ENCODE results near the gene GYG1. TPM values are rescaled to one million over a fixed set of nuclear protein-coding genes. Genes with fewer than 3 reads are reported as not detected.
A peak's percentile ranks its signal among the peaks of the same experiment; 100 is the strongest.

GYG1 gene
- total and polyA plus RNA-seq, 2 experiments from 2014 or later: 33.2 to 40.9 TPM

DNA sequence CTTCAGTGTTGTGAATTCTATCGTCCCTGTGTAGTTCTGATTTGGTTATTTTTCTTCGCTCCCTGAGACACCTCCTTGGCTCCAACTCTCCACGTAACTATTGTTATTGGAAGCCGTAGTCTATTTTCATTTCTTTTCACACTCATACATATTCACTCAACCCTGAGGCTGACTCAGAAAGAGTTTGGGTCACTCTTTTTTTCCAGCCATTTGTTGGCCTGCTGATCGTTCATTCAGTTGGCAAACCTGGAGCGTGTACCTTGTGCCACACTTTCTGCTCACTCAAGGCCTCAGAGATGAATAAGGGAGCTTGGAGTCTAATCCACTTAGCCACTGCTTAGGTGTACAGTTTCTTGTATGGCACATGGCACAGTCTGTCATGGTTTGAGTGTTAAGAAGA is 22.4 kb downstream of the GYG1 start:
- Mint-ChIP-seq H3K9me3 (no peaks in the 10 kb centered on the region), H3K4me3 (no peak overlapping the region), H3K27ac (peak overlapping the region; percentile 4; the same call in 1 of the 2 replicates), H3K4me1 (peaks cover 15% of the 10 kb centered on the region), H3K27me3 (ENCODE audit: insufficient read depth, low read depth, poor library complexity) (peaks cover 3% of the 10 kb centered on the region), H3K36me3 (ENCODE audit: low read depth) (peaks cover 54% of the 10 kb centered on the region)
- Histone ChIP-seq H4K20me1 (replicated peaks; ENCODE audit: insufficient read depth) (no peaks in the 10 kb centered on the region), H3K79me2 (replicated peaks; ENCODE audit: insufficient read depth) (no peaks in the 10 kb centered on the region), H3K4me2 (no peak overlapping the region), H3K27ac (ENCODE audit: low read depth) (no peak overlapping the region), H3K9me2 (ENCODE audit: insufficient read depth) (no peaks in the 10 kb centered on the region), H3K27me3 (ENCODE audit: insufficient read depth) (no peaks in the 10 kb centered on the region), H3K4me3 (no peak overlapping the region), H3F3A (replicated peaks; ENCODE audit: low read depth) (no peaks in the 10 kb centered on the region), H3K4me1 (ENCODE audit: insufficient read depth) (no peaks in the 10 kb centered on the region), H2AFZ (no peak overlapping the region), H3K36me3 (ENCODE audit: insufficient read depth) (peaks cover 16% of the 10 kb centered on the region)
- TF ChIP-seq POLR2AphosphoS5 (IDR thresholded peaks at IDR 0.05; ENCODE audit: low read depth): no peak
- TF ChIP-seq EZH2phosphoT487 (IDR thresholded peaks at IDR 0.05; ENCODE audit: unreplicated experiment): no peak
- TF ChIP-seq, protein P1, sequence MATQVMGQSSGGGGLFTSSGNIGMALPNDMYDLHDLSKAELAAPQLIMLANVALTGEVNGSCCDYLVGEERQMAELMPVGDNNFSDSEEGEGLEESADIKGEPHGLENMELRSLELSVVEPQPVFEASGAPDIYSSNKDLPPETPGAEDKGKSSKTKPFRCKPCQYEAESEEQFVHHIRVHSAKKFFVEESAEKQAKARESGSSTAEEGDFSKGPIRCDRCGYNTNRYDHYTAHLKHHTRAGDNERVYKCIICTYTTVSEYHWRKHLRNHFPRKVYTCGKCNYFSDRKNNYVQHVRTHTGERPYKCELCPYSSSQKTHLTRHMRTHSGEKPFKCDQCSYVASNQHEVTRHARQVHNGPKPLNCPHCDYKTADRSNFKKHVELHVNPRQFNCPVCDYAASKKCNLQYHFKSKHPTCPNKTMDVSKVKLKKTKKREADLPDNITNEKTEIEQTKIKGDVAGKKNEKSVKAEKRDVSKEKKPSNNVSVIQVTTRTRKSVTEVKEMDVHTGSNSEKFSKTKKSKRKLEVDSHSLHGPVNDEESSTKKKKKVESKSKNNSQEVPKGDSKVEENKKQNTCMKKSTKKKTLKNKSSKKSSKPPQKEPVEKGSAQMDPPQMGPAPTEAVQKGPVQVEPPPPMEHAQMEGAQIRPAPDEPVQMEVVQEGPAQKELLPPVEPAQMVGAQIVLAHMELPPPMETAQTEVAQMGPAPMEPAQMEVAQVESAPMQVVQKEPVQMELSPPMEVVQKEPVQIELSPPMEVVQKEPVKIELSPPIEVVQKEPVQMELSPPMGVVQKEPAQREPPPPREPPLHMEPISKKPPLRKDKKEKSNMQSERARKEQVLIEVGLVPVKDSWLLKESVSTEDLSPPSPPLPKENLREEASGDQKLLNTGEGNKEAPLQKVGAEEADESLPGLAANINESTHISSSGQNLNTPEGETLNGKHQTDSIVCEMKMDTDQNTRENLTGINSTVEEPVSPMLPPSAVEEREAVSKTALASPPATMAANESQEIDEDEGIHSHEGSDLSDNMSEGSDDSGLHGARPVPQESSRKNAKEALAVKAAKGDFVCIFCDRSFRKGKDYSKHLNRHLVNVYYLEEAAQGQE (IDR thresholded peaks at IDR 0.05; ENCODE audit: unreplicated experiment): no peak
- no peak for TF ChIP-seq EZH2 (IDR thresholded peaks at IDR 0.05; ENCODE audit: low read depth, unreplicated experiment)
- TF ChIP-seq, protein P2, sequence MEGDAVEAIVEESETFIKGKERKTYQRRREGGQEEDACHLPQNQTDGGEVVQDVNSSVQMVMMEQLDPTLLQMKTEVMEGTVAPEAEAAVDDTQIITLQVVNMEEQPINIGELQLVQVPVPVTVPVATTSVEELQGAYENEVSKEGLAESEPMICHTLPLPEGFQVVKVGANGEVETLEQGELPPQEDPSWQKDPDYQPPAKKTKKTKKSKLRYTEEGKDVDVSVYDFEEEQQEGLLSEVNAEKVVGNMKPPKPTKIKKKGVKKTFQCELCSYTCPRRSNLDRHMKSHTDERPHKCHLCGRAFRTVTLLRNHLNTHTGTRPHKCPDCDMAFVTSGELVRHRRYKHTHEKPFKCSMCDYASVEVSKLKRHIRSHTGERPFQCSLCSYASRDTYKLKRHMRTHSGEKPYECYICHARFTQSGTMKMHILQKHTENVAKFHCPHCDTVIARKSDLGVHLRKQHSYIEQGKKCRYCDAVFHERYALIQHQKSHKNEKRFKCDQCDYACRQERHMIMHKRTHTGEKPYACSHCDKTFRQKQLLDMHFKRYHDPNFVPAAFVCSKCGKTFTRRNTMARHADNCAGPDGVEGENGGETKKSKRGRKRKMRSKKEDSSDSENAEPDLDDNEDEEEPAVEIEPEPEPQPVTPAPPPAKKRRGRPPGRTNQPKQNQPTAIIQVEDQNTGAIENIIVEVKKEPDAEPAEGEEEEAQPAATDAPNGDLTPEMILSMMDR (conservative IDR thresholded peaks at IDR 0.05; ENCODE audit: low read depth in 2 of 2): no peak
- no peak for TF ChIP-seq STAT1 (IDR thresholded peaks at IDR 0.05; ENCODE audit: unreplicated experiment)
- no peak for TF ChIP-seq JUNB (IDR thresholded peaks at IDR 0.05; ENCODE audit: unreplicated experiment)
- no peak for TF ChIP-seq CREB1 (CRISPR knock-in tag; IDR thresholded peaks at IDR 0.05; ENCODE audit: low read depth)
- TF ChIP-seq ZNF114 (CRISPR knock-in tag; IDR thresholded peaks at IDR 0.05): no peak
- TF ChIP-seq, protein P3, sequence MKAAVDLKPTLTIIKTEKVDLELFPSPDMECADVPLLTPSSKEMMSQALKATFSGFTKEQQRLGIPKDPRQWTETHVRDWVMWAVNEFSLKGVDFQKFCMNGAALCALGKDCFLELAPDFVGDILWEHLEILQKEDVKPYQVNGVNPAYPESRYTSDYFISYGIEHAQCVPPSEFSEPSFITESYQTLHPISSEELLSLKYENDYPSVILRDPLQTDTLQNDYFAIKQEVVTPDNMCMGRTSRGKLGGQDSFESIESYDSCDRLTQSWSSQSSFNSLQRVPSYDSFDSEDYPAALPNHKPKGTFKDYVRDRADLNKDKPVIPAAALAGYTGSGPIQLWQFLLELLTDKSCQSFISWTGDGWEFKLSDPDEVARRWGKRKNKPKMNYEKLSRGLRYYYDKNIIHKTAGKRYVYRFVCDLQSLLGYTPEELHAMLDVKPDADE (IDR thresholded peaks at IDR 0.05): no peak
- TF ChIP-seq NANOG (IDR thresholded peaks at IDR 0.05; ENCODE audit: borderline replicate concordance): no peak
- TF ChIP-seq ZNF331 (CRISPR knock-in tag; IDR thresholded peaks at IDR 0.05; ENCODE audit: low read depth): no peak
- TF ChIP-seq, protein P4, sequence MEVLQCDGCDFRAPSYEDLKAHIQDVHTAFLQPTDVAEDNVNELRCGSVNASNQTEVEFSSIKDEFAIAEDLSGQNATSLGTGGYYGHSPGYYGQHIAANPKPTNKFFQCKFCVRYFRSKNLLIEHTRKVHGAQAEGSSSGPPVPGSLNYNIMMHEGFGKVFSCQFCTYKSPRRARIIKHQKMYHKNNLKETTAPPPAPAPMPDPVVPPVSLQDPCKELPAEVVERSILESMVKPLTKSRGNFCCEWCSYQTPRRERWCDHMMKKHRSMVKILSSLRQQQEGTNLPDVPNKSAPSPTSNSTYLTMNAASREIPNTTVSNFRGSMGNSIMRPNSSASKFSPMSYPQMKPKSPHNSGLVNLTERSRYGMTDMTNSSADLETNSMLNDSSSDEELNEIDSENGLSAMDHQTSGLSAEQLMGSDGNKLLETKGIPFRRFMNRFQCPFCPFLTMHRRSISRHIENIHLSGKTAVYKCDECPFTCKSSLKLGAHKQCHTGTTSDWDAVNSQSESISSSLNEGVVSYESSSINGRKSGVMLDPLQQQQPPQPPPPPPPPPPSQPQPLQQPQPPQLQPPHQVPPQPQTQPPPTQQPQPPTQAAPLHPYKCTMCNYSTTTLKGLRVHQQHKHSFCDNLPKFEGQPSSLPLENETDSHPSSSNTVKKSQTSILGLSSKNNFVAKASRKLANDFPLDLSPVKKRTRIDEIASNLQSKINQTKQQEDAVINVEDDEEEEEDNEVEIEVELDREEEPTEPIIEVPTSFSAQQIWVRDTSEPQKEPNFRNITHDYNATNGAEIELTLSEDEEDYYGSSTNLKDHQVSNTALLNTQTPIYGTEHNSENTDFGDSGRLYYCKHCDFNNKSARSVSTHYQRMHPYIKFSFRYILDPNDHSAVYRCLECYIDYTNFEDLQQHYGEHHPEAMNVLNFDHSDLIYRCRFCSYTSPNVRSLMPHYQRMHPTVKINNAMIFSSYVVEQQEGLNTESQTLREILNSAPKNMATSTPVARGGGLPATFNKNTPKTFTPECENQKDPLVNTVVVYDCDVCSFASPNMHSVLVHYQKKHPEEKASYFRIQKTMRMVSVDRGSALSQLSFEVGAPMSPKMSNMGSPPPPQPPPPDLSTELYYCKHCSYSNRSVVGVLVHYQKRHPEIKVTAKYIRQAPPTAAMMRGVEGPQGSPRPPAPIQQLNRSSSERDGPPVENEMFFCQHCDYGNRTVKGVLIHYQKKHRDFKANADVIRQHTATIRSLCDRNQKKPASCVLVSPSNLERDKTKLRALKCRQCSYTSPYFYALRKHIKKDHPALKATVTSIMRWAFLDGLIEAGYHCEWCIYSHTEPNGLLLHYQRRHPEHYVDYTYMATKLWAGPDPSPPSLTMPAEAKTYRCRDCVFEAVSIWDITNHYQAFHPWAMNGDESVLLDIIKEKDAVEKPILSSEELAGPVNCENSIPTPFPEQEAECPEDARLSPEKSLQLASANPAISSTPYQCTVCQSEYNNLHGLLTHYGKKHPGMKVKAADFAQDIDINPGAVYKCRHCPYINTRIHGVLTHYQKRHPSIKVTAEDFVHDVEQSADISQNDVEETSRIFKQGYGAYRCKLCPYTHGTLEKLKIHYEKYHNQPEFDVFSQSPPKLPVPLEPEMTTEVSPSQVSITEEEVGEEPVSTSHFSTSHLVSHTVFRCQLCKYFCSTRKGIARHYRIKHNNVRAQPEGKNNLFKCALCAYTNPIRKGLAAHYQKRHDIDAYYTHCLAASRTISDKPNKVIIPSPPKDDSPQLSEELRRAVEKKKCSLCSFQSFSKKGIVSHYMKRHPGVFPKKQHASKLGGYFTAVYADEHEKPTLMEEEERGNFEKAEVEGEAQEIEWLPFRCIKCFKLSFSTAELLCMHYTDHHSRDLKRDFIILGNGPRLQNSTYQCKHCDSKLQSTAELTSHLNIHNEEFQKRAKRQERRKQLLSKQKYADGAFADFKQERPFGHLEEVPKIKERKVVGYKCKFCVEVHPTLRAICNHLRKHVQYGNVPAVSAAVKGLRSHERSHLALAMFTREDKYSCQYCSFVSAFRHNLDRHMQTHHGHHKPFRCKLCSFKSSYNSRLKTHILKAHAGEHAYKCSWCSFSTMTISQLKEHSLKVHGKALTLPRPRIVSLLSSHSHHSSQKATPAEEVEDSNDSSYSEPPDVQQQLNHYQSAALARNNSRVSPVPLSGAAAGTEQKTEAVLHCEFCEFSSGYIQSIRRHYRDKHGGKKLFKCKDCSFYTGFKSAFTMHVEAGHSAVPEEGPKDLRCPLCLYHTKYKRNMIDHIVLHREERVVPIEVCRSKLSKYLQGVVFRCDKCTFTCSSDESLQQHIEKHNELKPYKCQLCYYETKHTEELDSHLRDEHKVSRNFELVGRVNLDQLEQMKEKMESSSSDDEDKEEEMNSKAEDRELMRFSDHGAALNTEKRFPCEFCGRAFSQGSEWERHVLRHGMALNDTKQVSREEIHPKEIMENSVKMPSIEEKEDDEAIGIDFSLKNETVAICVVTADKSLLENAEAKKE (CRISPR knock-in tag; IDR thresholded peaks at IDR 0.05): no peak
- no peak for ATAC-seq
- no peak for DNase-seq (ENCODE audit: low spot score)
